Measurements from ENCODE around the gene SARNP.

SARNP gene

DNA sequence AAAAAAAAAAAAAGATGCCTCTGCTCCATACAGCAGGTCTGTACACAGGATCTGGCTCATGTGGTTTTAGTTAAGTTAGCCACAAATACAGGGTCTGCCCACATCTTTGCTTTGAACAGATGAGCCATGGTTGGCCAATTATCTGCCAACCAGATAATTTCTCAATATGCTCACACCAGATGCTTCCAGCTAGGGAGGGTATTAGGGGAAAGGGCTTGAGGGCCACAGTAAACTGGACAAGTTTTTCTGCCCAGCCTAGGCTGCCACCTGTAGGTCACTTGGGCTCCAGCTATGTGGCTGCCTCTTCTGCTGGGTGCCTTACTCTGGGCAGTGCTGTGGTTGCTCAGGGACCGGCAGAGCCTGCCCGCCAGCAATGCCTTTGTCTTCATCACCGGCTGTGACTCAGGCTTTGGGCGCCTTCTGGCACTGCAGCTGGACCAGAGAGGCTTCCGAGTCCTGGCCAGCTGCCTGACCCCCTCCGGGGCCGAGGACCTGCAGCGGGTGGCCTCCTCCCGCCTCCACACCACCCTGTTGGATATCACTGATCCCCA, 96.6 kb downstream of the SARNP start:
- no peak for DNase-seq (ENCODE audit: low read depth)
- in situ Hi-C loops (cut with HindIII; ENCODE audit: low sequenced_read_pairs), result no loop called here
- TF ChIP-seq, protein P1, sequence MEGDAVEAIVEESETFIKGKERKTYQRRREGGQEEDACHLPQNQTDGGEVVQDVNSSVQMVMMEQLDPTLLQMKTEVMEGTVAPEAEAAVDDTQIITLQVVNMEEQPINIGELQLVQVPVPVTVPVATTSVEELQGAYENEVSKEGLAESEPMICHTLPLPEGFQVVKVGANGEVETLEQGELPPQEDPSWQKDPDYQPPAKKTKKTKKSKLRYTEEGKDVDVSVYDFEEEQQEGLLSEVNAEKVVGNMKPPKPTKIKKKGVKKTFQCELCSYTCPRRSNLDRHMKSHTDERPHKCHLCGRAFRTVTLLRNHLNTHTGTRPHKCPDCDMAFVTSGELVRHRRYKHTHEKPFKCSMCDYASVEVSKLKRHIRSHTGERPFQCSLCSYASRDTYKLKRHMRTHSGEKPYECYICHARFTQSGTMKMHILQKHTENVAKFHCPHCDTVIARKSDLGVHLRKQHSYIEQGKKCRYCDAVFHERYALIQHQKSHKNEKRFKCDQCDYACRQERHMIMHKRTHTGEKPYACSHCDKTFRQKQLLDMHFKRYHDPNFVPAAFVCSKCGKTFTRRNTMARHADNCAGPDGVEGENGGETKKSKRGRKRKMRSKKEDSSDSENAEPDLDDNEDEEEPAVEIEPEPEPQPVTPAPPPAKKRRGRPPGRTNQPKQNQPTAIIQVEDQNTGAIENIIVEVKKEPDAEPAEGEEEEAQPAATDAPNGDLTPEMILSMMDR (IDR thresholded peaks at IDR 0.05; ENCODE audit: low read depth, low read length, missing control alignments), result peak; percentile 37
- H3K4me3 ChIP-seq (ENCODE audit: low read depth, low read length), result no peak overlapping the region

DNA sequence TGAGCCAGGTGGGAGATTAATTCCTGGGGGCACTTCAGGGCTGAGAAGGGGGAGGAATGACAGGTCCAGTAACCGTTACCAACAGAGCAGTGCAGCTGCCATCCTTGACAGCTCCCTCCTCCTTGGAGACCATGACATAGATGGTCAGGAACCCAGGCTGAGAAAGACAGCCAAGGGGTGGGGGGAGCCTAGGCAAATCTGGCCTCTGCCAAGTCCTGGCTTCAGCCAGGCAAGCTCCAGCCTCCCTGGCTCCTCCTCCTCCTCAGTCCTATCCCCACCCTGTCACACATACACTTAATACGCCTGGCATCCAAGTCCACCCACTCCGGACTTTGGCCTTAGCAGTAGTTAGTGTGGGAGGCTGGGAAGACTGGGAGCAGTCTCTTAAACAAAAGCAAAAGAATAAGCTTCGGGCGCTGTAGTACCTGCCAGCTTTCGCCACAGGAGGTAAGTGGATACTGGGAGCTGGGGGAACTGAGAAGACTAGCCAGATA, 97.4 kb downstream of the SARNP start, which contains the start of gene RDH5:
TSS of gene RDH5 (plus strand) at position 323 of the 494 bp plus-strand sequence. CDS start 792 bp downstream, outside the sequence.
- in situ Hi-C loops (cut with HindIII; ENCODE audit: low sequenced_read_pairs), result no loop called here
- no peak for DNase-seq (ENCODE audit: low read depth)
- TF ChIP-seq, protein P1 (IDR thresholded peaks at IDR 0.05; ENCODE audit: low read depth, low read length, missing control alignments), result no peak
- no peak within 1 kb of the TSS for H3K4me3 ChIP-seq (ENCODE audit: low read depth, low read length)

DNA sequence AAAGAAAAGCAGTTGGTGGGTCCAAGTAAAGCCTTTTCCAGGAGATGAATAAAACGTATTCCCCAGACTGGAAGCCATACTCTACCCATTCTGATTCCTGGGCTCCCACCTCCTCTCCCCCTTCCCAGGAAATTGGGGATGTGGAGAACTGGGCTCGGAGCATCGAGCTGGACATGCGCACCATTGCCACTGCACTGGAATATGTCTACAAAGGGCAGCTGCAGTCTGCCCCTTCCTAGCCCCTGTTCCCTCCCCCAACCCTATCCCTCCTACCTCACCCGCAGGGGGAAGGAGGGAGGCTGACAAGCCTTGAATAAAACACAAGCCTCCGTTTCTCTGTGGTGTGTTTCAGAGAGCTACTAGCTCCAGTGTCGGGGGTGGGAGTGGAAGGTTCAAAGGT, 98.2 kb downstream of the SARNP start:
- DNase-seq (ENCODE audit: low read depth), result no peak
- in situ Hi-C loops (cut with HindIII; ENCODE audit: low sequenced_read_pairs), result no loop called here
- TF ChIP-seq, protein P1 (IDR thresholded peaks at IDR 0.05; ENCODE audit: low read depth, low read length, missing control alignments), result no peak
- H3K4me3 ChIP-seq (ENCODE audit: low read depth, low read length), result no peak overlapping the region

DNA sequence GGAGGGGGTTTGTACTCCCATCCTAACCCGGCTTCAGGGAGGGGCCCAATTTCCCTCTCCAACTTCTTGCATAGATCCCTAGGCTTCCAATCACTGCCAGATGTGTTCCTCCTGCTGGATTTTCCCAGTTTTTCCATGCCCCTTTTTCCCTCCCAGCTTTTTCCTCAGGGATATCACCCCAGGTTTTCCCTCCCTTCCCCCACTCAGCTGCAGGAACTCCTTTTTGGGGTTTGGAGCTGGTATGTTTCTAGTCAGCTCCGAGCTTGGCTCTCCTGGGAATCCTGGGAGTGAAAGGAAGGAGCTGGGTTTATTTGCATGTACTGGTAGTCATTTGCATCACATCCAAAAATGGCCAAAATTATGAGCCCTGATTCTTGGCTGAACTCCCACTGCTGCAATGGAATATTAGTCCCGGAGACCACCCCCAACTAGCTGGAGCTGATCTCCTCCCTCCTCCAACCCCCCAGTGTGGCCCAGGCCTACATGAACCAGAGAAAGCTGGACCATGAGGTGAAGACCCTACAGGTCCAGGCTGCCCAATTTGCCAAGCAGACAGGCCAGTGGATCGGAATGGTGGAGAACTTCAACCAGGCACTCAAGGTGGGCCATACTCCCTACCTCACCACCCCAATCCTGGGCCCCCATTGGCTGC, 98.8 kb downstream of the SARNP start:
- in situ Hi-C loops (cut with HindIII; ENCODE audit: low sequenced_read_pairs), result no loop called here
- no peak overlapping the region for H3K4me3 ChIP-seq (ENCODE audit: low read depth, low read length)
- no peak for DNase-seq (ENCODE audit: low read depth)
- TF ChIP-seq, protein P1 (IDR thresholded peaks at IDR 0.05; ENCODE audit: low read depth, low read length, missing control alignments), result no peak

DNA sequence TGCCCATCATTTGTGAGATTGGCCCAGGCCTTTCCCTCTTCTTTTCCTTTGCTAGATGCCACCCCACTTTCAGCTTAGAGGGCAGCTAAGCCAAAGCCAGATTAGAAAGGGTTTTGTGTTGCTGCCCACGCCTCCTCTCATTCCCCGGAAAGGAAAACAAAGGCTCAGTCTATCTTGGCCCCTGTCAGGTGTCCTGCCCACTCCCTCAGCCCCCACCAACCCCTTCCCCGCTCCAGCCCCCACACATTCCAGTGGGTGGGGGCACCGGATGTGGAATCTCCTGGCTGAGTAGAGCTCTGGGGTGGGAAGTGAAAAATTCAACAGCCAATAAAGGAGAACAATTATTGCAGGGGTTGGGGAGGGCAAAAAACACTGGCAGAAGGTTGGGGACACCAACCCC, 99.5 kb downstream of the SARNP start:
- DNase-seq (ENCODE audit: low read depth), result no peak
- in situ Hi-C loops (cut with HindIII; ENCODE audit: low sequenced_read_pairs), result no loop called here
- no peak overlapping the region for H3K4me3 ChIP-seq (ENCODE audit: low read depth, low read length)
- TF ChIP-seq, protein P1 (IDR thresholded peaks at IDR 0.05; ENCODE audit: low read depth, low read length, missing control alignments), result no peak

DNA sequence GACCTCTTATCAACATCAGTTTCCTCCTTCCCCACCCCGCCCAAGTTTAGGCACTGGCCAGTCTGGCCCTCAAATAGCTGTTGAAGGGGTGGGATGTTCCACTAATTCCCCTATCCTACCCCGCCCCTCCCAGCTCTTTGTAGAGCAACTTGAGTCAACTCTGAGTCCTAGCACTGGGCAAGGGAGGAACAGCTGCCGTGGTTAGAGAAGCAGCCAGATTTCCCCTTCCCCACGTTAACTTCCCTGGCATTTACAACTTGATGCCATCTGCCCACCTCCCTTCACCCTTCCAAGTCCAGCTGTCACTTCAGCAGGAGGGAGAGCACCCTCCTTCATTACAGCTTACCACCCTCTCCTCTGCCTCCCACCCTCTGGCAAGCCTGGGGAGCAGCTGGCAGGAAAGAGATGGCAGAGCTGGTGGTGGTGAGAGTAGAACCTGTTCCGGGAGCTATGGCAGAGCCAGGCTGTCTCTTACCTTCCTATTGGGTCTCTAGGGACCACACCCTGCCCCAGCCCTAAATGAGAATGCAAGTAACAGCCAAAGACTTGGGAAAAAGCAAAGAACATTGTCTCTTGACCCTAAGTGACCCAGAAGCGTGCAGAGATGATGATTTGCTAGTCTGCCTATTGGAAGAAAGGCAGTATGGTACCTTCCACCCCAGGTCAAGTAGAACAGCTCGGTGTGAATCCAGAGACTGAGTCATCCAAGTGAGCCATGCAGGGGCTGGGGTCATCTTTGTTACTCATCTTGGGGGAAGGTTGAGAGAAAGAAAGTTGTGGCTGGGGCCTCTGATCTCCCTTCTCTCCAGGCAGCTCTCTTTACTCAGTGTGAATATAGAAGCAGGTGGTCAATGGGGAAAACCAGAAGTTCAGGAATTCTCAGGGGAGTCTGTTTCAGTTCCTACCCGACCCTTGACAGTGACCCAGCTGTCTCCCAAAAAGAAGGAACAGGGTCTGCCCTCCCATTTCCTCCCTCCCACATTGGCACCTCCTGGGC, 100.2 kb downstream of the SARNP start:
- in situ Hi-C loops (cut with HindIII; ENCODE audit: low sequenced_read_pairs), result no loop called here
- no peak for DNase-seq (ENCODE audit: low read depth)
- TF ChIP-seq, protein P1 (IDR thresholded peaks at IDR 0.05; ENCODE audit: low read depth, low read length, missing control alignments), result no peak
- H3K4me3 ChIP-seq (ENCODE audit: low read depth, low read length), result peak overlapping the region; percentile 56
